Measurements from ENCODE around the gene TBC1D3D.
"Not testable (repeated sequence)": the region's sequence is repeated elsewhere in the genome, so short reads cannot be mapped to it uniquely, and the experiment has no call there.

The TBC1D3D gene

DNA sequence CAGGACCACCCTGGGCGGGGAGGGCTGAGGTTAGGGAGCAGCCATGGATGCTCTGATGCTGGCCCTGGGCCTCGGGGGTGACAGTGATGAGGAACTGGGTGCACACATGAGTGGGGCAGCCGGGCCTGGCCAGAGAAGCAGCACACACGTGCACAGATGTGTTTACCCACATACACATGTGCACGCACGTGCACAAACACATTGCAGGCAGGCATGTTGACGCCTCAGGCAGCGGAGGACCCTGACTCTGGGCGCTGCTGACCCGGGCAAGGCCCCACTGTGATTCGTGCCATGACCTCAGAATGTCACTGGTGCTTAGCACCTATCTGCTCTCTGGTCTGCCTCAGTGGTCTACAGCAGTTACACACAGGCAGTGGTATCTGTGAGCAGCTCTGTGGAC is at the start of gene TBC1D3D:
TBC1D3D (plus strand) TSS at position 301 of the 400 bp plus-strand sequence. CDS start 1,585 bp downstream, outside the sequence.
- DNase-seq (ENCODE audit: low read depth in 2 of 2): not testable (repeated sequence)

DNA sequence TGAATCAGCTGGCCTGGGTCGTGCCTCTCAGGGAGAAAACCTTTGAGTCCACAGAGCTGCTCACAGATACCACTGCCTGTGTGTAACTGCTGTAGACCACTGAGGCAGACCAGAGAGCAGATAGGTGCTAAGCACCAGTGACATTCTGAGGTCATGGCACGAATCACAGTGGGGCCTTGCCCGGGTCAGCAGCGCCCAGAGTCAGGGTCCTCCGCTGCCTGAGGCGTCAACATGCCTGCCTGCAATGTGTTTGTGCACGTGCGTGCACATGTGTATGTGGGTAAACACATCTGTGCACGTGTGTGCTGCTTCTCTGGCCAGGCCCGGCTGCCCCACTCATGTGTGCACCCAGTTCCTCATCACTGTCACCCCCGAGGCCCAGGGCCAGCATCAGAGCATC is 14.8 kb upstream of the TBC1D3D start, which contains the start of gene TBC1D3L:
TBC1D3L (minus strand) TSS at position 101 of the 400 bp plus-strand sequence. CDS start 1,540 bp downstream, outside the sequence.
- not testable (repeated sequence) for DNase-seq (ENCODE audit: low read depth in 2 of 2)

Measured in stimulated activated CD8-positive, alpha-beta memory T cell treated with anti-CD3 and anti-CD28 coated beads, Interleukin-7, amount 100 ng/mL, for 1 hour (primary cell).